Ascending aorta (tissue), 2 donors: Measurements from ENCODE around the gene CDH13. TPM values are rescaled to one million over a fixed set of nuclear protein-coding genes. Genes with fewer than 3 reads are reported as not detected.
A peak's percentile ranks its signal among the peaks of the same experiment; 100 is the strongest.

Experiments used
- DNase-seq, 2 donors: peaks; one replicate each; pipeline ENCODE4 v3.0.0-alpha.2; 2019; ENCODE audit warnings: low spot score in 2 of 2
- H3K27ac ChIP-seq, 2 donors: fragments of 200-600 bp; sonication (generic); one replicate each; pipeline ENCODE4 v1.5.1; 2016 to 2017; ENCODE audit warnings: mild to moderate bottlenecking in 1 of 2
- H3K27me3 ChIP-seq: fragments of 200-600 bp; sonication (generic); one replicate; pipeline ENCODE4 v1.5.1; 2017
- H3K36me3 ChIP-seq, 2 donors: fragments of 200-600 bp; sonication (generic); one replicate each; pipeline ENCODE4 v1.5.1; 2016
- H3K4me1 ChIP-seq, 2 donors: fragments of 200-600 bp; sonication (generic); one replicate each; pipeline ENCODE4 v1.5.1; 2016 to 2017; ENCODE audit warnings: mild to moderate bottlenecking in 1 of 2
- H3K4me3 ChIP-seq, 2 donors: fragments of 200-600 bp; sonication (generic); one replicate each; pipeline ENCODE4 v1.5.1; 2016 to 2017; ENCODE audit warnings: mild to moderate bottlenecking in 1 of 2
- H3K9me3 ChIP-seq, 2 donors: fragments of 200-600 bp; sonication (generic); one replicate each; pipeline ENCODE4 v1.5.1; 2016
- intact Hi-C: fragments of 100-400 bp; cut with DNase I; formaldehyde crosslinking; loops from one replicate; pipeline ENCODE4 v1.15.1; 2023
- total RNA-seq: library from RNA; depleted of rRNA; stranded (reverse); fragments of >200 nt; gene quantifications from one replicate; pipeline ENCODE4 v1.1.0, GENCODE V29; 2016
- TF ChIP-seq, protein P1 (sequence below), 3 experiments: fragments of 200-600 bp in 2 of 3; fragments of 450-650 bp in 1 of 3; sonication (generic) in 2 of 3; IDR thresholded peaks; one replicate each; pipeline ENCODE4 v1.5.1; 2016 to 2019; ENCODE audit warnings: antibody characterized with exemption in 3 of 3, mild to moderate bottlenecking in 1 of 3, moderate library complexity in 1 of 3

The CDH13 gene
- total RNA-seq, 1 donor from 2014 or later = 160 TPM

DNA sequence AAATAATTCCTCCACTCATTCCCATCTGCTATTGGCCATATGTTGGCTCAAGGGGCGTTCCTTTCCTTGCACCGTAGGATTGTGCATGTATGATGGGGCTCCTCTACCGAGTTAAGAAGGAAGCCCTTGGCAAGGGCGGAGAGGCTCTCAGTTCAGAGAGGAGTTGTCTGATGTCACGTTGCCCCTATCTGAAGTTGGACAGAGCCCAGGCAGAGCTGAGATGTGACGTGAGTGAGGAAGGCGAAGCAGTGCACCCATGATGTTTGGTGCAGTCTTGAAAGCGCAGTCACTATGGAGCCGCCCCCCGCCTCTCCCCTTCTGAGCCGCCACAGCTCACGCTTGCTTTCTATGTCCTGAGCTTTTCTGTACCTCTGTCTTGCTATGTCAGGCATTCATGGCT, 40.7 kb downstream of the CDH13 start:
- Histone ChIP-seq H3K36me3 (no peaks in the 10 kb centered on the region), H3K4me3 (no peak overlapping the region), H3K27me3 (no peaks in the 10 kb centered on the region), H3K9me3 (no peaks in the 10 kb centered on the region), H3K4me1 (no peaks in the 10 kb centered on the region), H3K27ac (no peak overlapping the region)
- DNase-seq = no peak
- intact Hi-C loops = no loop called here
- TF ChIP-seq, protein P1, sequence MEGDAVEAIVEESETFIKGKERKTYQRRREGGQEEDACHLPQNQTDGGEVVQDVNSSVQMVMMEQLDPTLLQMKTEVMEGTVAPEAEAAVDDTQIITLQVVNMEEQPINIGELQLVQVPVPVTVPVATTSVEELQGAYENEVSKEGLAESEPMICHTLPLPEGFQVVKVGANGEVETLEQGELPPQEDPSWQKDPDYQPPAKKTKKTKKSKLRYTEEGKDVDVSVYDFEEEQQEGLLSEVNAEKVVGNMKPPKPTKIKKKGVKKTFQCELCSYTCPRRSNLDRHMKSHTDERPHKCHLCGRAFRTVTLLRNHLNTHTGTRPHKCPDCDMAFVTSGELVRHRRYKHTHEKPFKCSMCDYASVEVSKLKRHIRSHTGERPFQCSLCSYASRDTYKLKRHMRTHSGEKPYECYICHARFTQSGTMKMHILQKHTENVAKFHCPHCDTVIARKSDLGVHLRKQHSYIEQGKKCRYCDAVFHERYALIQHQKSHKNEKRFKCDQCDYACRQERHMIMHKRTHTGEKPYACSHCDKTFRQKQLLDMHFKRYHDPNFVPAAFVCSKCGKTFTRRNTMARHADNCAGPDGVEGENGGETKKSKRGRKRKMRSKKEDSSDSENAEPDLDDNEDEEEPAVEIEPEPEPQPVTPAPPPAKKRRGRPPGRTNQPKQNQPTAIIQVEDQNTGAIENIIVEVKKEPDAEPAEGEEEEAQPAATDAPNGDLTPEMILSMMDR (IDR thresholded peaks at IDR 0.05) = no peak

DNA sequence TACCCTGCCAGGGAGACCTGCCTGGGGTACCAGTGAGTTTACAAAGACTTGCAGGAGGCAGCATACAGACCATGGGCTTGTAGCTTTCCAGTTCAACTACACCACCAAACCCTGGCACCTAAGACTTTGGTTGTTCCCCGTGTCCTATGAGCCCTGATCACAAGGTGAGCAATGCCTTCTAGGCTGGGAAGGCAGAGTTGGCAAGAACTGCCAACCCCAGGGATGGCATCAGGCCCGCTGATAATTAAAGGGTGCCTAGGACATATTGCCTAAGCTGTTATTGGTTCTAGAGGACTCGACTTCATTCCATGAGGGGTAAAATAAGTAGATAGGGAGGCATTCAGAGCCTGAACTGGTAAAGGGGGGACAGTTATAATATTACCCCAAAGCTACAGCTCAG, 41.3 kb downstream of the CDH13 start:
- Histone ChIP-seq H3K4me3 (no peak overlapping the region), H3K36me3 (no peaks in the 10 kb centered on the region), H3K9me3 (no peaks in the 10 kb centered on the region), H3K4me1 (no peaks in the 10 kb centered on the region), H3K27me3 (no peaks in the 10 kb centered on the region), H3K27ac (no peak overlapping the region)
- TF ChIP-seq, protein P1 (IDR thresholded peaks at IDR 0.05) = no peak
- DNase-seq = no peak
- intact Hi-C loops = no loop called here

DNA sequence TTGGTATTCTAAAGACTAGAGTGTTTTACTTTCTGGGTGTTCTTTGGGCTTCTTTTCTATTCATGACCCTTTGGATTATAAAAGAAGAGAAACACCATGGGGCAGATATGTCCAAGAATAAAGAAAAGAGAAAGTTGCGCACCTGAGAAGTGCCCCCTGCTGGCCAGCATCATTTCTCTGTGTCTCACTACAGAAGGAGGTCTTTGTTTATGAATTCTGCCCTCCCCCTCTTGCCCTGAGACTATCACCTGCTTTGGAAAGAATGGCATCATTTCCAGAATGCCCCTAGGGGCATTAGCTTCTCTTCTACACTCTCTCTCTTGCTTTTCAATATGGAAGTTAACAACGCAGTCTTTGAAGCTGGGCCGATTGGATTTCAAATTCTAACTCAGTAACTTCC, 45.0 kb downstream of the CDH13 start:
- TF ChIP-seq, protein P1 (IDR thresholded peaks at IDR 0.05) = peak in 1 of 3 experiments; percentile 15
- Histone ChIP-seq H3K36me3 (no peaks in the 10 kb centered on the region), H3K4me3 (no peak overlapping the region), H3K27me3 (no peaks in the 10 kb centered on the region), H3K4me1 (no peaks in the 10 kb centered on the region), H3K27ac (no peak overlapping the region), H3K9me3 (no peaks in the 10 kb centered on the region)
- intact Hi-C loops = no loop called here
- no peak for DNase-seq

DNA sequence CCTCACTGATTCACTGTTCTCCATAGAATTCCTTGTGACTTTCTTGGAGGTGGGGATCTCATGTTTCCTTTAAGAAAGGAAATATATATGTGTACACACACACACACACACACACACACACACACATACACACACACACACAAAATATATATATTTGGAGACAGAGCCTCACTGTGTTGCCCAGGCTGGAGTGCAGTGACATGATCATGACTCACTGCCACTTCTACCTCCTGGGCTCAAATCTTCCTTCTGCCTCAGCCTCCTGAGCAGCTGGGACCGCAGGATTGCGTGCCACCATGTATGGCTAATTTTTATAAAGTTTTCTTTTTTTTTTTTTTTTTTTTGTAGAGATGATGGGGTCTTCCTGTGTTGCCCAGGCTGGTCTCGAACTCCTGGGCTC, 45.9 kb downstream of the CDH13 start:
- Histone ChIP-seq H3K36me3 (no peaks in the 10 kb centered on the region), H3K4me3 (no peak overlapping the region), H3K27me3 (no peaks in the 10 kb centered on the region), H3K4me1 (no peaks in the 10 kb centered on the region), H3K9me3 (no peaks in the 10 kb centered on the region), H3K27ac (no peak overlapping the region)
- intact Hi-C loops = no loop called here
- TF ChIP-seq, protein P1 (IDR thresholded peaks at IDR 0.05) = no peak
- no peak for DNase-seq

DNA sequence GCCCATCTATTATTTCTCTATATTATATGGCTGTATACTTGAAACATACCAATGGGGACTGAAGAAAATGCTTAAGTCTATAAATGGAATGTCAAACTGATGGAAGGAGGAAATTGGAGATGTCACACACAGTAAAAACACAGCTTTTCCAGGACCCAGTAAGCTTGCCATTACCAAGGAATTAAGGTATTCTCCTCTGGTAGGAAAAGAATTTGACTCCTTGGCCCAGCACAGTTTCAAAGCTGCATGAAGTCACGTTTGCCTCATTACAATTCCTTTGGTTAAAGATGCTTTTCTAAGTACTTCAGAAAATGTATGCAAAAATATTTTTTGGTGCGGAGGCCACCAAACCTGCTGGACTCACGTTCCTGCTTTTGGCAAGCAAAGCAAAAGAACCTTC, 48.5 kb downstream of the CDH13 start:
- H3K9me3 ChIP-seq = no peaks in the 10 kb centered on the region
- H3K36me3 ChIP-seq = no peaks in the 10 kb centered on the region
- intact Hi-C loops = no loop called here
- H3K4me1 ChIP-seq = no peaks in the 10 kb centered on the region
- TF ChIP-seq, protein P1 (IDR thresholded peaks at IDR 0.05) = no peak
- no peak for DNase-seq
- H3K4me3 ChIP-seq = no peak overlapping the region
- H3K27ac ChIP-seq = peak overlapping the region in 1 of 2 donors; percentile 16
- no peaks in the 10 kb centered on the region for H3K27me3 ChIP-seq

DNA sequence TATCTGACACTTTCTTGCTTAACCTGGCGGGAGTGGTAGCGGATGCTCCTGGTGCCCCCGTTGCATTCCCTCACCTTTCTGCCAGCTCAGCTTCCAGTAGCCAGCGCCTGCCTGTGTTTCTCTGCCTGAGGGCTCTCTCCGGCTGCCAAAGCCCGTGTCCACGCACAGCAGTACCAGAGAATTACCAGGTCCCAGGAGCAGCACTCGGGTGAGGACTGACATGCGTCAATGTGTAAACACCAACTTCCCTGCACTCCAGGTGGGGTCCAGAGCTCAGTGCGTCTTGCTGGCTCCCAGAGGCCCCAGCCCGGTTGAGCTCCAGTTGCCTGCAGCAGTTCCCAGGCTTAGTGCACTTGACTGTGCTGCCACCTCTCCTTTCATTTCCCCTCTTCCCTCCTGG, 54.8 kb downstream of the CDH13 start:
- no peak overlapping the region for H3K27ac ChIP-seq

More for the DNA sequence above, 54.8 kb downstream of the CDH13 start:
- Histone ChIP-seq H3K27me3 (no peaks in the 10 kb centered on the region), H3K36me3 (no peaks in the 10 kb centered on the region), H3K4me1 (no peaks in the 10 kb centered on the region), H3K9me3 (no peaks in the 10 kb centered on the region), H3K4me3 (no peak overlapping the region)
- no peak for DNase-seq
- intact Hi-C loops = no loop called here
- TF ChIP-seq, protein P1 (IDR thresholded peaks at IDR 0.05) = no peak
